GM18526 (cell line): ENCODE measurements around the gene AMELX.

Experiments
- POLR2A ChIP-seq: IDR thresholded peaks from 3 replicates; pipeline ENCODE4 v1.6.1; 2011; ENCODE audit not compliant: insufficient read length; ENCODE audit errors: extremely low read depth

AMELX gene

DNA sequence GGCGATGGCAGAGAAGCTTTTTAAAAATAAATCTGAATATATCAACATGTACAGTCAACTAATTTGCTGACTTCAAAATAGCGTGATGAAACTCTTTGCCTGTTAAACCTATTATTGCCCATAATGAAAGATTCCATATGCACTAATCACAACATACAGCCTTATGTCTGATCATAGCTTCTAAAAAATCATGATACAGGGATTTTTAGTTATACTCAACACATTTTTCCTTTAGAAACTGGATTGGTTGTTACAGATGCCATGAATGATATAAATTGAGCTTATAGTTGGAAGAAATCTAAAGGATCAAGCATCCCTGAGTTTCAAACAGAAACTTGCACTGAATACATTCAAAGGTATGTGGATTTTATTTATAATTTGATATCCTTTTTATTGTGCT, at the start of gene AMELX:
AMELX (plus strand) TSS at position 301 of the 400 bp plus-strand sequence. CDS start 1,376 bp downstream, outside the sequence.
- no peak for TF ChIP-seq POLR2A

DNA sequence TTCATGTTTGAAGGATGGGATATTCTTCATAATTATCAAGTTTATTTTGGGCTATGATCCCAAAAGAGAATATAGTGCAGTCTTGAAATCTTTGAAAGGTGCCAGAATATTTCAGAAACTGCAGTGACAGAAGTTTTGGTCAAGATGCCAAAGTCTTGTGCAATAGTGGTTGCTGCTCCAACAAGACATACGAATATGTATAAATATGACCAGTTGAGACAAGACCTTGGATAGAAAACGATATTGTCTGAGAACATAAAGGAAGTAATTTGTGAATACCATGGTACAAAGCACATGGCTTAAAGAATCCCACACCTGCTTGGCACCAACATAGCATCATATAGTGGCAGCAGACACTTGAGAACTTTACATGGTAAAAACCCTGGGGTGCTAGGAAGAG, 48.6 kb upstream of the AMELX start:
- TF ChIP-seq POLR2A: no peak

DNA sequence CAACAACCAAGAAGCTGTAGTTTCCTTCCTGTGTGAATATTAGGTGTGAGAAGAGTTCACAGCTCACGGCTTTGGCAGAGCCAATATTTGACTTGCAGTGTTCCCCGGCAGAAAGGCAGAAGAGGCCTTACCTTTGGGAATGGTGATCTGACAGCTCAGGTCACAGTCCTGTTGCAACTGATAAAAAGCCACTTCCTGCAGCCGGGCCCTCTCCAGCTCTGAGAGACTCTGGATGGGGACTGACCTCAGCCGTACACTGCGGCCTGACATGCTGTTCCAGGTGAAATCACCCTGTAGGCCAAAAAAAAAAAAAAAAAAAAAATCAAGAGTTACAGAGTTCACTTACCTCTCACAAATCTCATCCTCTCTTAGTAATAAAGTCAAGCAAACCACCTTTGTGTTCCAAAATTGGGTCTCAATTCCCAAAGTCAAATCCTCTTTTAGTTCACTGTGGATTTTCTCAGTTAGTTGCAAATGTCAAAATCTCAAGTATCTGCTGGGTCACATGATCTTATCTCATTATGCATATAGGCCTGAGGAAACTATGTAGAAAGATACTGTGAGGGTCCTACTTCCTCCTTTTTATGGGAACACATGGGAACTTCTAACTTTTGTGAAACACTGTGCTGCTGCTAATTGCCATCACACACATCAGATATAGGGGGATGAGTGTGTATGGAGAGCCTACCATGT, 38.6 kb upstream of the AMELX start:
- TF ChIP-seq POLR2A: no peak

DNA sequence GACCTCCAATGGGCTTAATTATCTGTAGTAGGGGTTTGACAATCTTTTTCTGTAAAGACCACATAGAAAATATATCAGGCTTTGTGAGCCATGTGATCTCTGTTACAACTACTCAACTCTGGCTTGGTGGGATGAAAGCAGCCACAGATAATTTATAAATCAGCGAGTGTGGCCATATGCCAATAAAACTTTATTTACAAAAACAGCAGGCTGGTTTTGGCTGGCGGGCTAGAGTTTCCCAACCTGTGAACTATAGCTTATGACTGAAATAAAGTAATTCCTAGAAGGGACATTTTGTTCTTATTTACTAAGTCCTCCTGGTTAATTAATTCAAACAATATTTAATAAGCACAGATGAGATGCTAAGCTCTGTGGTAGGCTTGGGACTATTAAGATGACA, 35.9 kb upstream of the AMELX start:
- no peak for TF ChIP-seq POLR2A

DNA sequence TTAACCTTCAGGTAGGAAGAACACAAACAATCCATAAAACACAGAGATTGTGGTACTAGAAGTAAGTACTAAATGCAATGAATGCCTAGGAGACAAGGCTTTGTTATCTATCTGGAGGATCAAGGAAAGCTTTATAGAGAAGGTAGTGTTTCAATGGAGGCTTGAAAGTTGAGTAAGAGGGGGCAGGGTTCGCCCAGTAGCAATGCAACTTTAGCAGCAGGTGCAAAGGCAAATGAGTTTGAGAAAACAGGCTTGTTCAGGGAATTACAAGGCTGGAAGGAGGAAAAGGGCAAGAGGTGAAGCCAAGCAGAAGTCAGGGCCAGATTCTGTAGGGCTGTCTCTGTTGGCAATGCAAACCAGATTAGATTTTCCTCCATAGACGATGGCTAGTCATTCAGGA, 35.5 kb upstream of the AMELX start:
- TF ChIP-seq POLR2A: no peak

DNA sequence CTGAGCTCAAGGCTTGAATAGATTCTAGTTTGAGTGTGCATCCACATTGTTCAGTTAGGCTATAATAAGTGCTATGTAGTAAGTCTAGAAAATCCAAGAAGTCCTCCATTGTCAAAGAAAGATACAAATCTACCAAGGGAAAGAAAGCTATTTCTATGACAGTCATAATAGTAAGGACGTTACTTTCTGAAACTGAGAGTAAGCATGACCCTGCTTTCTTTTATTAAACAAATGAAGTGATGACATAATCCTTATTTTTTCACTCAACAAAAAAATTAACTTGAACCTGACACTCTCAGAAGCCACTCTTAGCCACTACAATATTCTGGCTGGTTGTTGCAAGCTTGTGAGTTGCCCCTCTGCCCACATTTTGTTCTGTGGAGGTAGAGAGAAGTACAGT, 33.8 kb upstream of the AMELX start:
- TF ChIP-seq POLR2A: no peak

DNA sequence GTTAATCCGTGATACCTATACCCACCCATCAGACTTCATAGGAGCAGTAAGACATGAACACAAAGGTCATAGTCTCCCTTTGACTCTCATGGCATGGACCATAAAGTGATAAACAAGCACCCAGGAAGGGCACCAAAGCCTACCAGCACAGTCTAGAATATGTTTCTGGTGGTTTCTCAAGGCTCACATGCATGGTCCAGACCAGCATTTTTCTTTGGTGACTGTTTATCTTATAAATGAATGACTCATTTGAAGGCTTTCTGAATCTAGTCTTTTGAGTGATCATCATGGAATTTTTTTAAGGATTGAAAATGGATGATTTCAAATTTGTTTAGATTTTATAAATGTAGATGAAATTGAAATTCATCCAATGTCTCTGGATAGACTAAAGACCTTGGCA, 32.0 kb upstream of the AMELX start:
- TF ChIP-seq POLR2A: no peak

DNA sequence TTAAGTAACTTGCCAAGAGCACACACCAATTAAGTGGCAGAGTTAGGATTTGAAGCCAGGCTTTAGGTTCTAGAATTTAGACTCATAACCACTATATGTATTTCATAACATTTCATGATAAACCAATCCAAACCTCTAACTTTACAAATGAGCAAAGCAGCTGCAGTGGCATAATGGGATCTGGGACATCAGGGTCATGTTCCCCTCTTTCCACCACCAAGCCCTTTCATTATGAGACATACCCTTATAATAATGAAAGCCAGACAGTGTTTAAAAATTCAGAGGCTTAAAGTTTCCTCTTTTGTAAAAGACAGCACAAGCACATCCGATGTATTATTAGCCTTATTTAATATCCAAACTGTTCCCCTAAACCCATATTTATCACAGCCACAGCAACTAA, 28.3 kb upstream of the AMELX start:
- no peak for TF ChIP-seq POLR2A

DNA sequence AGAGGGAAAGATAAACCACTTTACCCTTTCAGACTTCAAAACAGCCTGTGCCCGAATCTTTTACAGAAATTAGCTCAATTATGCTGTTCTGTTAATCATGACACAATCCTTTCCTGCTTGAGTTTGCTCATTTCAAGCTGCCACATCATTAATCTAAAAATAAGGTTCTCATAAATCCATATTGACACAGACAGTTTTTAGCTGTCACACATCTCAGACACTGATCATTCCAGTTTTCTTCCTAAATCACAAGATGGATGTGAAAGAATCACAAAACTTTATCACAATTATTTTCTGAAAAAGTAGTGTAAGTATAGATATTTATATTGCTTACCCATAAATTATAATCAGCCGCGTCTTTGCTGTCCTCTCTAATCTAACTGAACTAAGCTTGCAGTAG, 27.9 kb upstream of the AMELX start:
- no peak for TF ChIP-seq POLR2A

DNA sequence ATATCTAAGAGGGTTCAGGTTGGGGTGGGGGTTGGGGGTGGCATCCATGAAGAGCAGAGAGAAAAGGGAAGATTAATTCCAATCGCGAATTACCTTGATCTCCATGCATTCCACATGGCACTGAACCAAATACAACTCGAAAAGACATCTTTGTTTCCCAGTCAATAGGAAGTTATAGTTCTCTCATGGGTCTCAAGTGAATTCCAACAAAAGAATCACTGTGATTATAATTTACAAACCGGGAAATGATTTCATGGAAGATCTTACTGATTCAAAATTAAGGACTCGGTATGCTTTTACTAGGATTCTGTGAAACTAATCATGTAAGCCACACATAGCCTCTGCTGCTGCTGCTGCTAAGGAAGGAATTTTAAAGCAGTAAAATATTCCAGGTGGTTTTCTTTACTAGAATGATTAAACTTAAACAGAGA, 26.6 kb upstream of the AMELX start:
- TF ChIP-seq POLR2A: no peak

DNA sequence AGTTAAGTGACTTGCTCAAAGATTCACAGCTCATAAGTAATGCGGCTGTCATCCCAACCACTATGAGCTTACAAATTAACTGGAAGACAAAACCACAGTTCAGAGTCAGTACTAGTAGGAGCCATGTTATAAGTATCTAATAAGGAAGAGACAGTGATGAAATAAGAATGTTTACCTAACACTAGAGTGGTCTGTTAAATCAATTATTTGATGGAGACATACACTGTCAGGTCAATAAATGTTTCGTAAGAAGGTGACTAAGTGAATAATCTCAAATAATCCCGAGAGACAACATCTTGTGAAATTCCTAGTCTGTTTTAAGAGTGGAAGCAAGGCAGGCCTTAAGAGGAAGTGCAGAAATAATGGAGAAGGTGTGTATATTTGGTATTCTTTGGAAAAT, 25.8 kb upstream of the AMELX start:
- no peak for TF ChIP-seq POLR2A

DNA sequence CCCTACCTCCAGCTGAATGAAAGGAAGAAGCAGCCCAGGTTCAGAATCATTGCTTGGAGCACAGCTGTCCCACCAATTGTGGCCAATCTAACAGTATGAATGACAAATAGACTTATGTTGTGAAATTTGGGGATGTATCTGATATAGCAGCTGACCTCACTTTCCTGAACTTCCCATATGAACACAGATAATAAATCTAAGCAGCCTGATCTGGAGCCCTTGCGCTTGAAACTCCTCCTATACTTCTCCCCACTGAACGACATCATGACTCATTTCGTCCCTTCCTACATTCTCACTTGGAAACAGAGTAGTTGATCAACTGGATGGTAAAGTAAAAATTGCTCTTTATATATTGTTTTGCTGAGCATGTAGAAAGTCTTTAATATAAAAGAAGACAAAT, 24.2 kb upstream of the AMELX start:
- TF ChIP-seq POLR2A: no peak

DNA sequence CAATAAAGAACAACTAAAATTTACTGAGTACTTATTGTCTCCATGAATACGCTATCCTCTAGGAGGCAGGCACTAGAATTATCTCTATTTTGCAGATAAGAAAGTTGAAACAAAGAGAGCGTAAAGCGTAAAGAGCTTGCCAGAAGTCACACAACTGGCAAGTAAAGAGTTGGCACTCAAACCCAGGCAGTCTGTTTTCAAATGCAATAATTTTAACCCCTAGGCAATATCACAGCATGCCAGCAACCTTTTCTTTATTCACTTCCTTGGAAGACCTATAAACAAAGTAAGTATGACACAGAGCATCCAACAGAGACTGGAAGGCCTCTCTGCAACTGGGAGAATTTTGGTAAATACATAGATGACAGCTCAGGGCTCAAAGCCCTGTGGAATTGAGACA, 23.2 kb upstream of the AMELX start:
- TF ChIP-seq POLR2A: no peak

DNA sequence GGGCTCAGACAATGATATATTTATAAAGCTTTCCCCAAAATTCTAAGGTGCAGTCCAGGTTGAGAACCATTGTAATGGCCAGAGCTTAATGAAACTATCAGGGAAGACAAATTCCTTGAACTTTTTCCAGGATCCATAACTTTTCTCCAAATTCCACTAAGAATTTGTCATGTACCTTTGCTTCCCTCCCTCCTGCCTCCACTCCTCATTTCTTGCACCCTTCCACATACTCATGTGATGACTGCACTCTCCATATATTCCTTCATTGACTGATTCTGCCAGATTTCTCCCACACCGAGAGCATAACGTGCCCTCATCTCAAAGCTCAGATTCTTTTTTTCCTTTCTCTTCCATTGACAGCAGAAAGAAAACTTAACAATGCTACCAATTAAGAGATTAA, 20.9 kb upstream of the AMELX start:
- TF ChIP-seq POLR2A: no peak

DNA sequence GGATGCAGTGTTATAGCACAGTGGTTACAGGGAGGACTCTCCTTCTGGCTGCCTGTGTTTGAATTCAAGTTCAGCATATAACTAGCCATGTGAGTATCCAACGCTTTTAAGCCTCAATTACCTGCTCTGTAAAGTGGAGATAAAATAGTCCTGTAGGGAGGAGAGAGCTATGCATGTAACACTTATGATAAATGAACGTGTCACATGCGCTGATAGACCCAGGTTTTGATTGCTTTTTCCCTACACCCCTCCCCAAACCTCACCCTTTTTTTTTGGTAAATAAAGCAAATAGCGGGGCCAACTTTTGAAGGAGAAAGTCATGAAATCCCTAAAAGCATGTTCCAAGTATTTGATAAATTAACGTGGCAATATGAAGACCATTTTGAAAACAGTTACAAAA, 20.4 kb upstream of the AMELX start:
- TF ChIP-seq POLR2A: no peak

DNA sequence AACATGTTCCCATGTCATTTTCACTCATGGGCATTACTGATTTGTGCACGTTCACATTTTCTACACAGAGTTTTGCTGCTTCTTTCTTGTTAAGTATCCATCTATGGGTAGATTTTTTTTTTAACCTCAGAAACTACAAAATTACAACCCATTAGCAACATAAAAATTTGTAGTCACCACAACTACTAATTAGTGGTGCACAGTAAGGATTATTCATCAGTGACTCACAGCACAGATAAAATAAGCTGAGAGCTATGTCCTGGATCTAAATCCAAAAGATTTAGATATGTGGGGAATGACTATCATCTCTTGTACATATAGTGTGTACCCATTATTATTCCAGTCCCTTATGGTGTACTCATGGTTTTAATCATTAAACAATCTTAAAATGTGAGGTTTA, 19.7 kb upstream of the AMELX start:
- no peak for TF ChIP-seq POLR2A

DNA sequence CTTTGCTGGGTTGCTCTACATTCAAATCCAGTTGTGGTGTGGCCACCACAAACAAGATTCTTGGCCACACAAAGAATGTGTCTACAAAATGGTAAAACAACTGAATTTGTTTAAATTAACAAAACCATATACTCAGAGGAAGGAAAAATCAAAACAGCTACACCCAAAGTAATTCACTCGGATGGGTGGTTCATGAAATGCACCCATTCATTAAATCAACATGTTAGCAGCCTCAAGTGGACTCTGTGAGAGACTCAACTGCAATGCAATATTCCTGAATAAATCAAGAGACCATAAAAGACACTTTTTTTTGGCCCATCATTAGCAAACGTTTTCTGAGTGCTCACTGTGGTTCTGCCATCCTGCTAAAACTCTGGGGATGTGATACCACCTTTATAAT, 11.2 kb upstream of the AMELX start:
- TF ChIP-seq POLR2A: no peak

DNA sequence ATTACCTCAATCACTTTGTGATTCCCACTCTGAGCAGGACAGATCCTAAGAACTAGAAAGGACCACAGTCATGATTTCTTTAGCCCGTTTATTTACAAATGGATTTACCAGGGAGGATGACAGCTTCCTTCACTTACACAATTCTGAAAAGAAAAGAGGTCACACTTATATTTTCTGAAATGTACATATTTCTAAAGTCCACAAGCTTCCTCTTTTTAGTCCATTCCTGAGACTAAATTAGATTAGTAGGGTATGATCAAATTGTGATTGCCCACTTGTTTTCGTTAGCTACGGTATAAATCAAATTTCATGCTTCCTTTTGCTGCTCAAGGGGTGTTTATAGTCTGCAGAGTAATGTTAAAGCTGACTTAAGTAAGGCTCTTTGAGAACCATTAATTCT, 7.6 kb upstream of the AMELX start:
- TF ChIP-seq POLR2A: no peak

DNA sequence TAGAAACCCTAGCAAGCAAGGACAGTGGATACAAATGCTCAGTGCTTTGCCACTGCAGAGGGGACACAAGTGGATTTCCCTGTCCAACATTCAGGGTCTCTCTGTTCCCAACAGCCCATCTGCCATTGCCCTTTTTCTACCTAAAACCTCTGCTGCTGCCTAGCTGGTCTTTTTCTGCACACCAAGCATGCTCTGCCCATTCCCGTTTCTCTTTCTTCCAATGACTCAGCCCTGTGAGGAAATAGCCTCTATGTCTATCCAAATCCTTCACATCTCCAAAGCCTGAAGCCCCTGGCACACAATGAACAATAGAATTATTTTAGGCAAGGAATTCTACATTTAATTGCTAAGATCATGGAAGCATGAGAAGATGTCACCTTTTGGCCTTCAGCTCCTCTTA, 5.7 kb upstream of the AMELX start:
- no peak for TF ChIP-seq POLR2A
